Ovary (tissue), 3 donors: ENCODE data around the gene EPB41L3.

Source experiments
- CTCF ChIP-seq, 3 donors: fragments of 450-650 bp in 2 of 3; fragments of 200-600 bp in 1 of 3; IDR thresholded peaks; one replicate each; pipeline versions ENCODE4 v1.5.1 to v1.8.0; 2016 to 2022; ENCODE audit warnings: antibody characterized with exemption in 3 of 3, mild to moderate bottlenecking in 1 of 3
- POLR2A ChIP-seq: fragments of 450-650 bp; IDR thresholded peaks from one replicate; pipeline ENCODE4 v1.6.1; 2017; ENCODE audit warnings: antibody characterized with exemption, mild to moderate bottlenecking, moderate library complexity
- donor health status: DM: no; HTN: no; CAD: no.

- no peak for TF ChIP-seq CTCF (IDR thresholded peaks at IDR 0.05)
- TF ChIP-seq POLR2A = no peak
These were observed 24.6 kb upstream of the EPB41L3 start for GRCh38 chr18:5568416-5568815.
